K562 (cell line): Measurements from ENCODE around the gene ST6GALNAC1. TPM values are rescaled to one million over a fixed set of nuclear protein-coding genes. Genes with fewer than 3 reads are reported as not detected.

ENCODE experiments used
- ARID1B ChIP-seq: fragments of 450-650 bp; IDR thresholded peaks from 2 replicates; pipeline ENCODE4 v1.6.1; 2016; ENCODE audit warnings: antibody characterized with exemption, mild to moderate bottlenecking, inconsistent platforms
- ATF7 ChIP-seq: fragments of 450-650 bp; IDR thresholded peaks from 2 replicates; pipeline ENCODE4 v1.7.1; 2014; ENCODE audit warnings: mild to moderate bottlenecking, moderate library complexity
- CBX8 ChIP-seq: fragments of 200-600 bp; sonication (generic); IDR thresholded peaks from 2 replicates; pipeline ENCODE4 v1.6.1; 2012; ENCODE audit warnings: borderline replicate concordance, mixed run types, low read depth, mild to moderate bottlenecking, moderate library complexity, mixed read lengths, low read length, control low read depth, inconsistent platforms; ENCODE audit not compliant: poor library complexity, severe bottlenecking; ENCODE audit errors: extremely low read depth
- CXXC5 ChIP-seq: fragments of 250-450 bp; sonication (Bioruptor Pico); IDR thresholded peaks from 2 replicates; pipeline ENCODE4 v1.8.0; 2022; ENCODE audit warnings: inconsistent platforms, mild to moderate bottlenecking, moderate library complexity
- E2F4 ChIP-seq: sonication (generic); formaldehyde crosslinking; IDR thresholded peaks from 2 replicates; pipeline ENCODE4 v1.8.0; 2022; ENCODE audit warnings: mild to moderate bottlenecking, low read depth, missing genetic modification reagents
- ETS2 ChIP-seq: IDR thresholded peaks from 2 replicates; pipeline ENCODE4 v1.6.1; 2016; ENCODE audit warnings: borderline replicate concordance, missing genetic modification characterization, mild to moderate bottlenecking, moderate library complexity, missing compliant biosample characterization; ENCODE audit not compliant: poor library complexity, severe bottlenecking
- HDAC6 ChIP-seq: IDR thresholded peaks from 2 replicates; pipeline ENCODE4 v1.6.1; 2012; ENCODE audit warnings: low read depth, mild to moderate bottlenecking, control low read depth, inconsistent platforms, low read length, moderate library complexity
- KDM1A ChIP-seq, 2 experiments: fragments of 450-650 bp; IDR thresholded peaks; 2 replicates each; pipeline ENCODE4 v1.6.1; 2016; ENCODE audit warnings: mild to moderate bottlenecking in 2 of 2
- MAFG ChIP-seq: fragments of 450-650 bp; conservative IDR thresholded peaks from 2 replicates; pipeline ENCODE4 v1.6.1; 2016; ENCODE audit warnings: missing genetic modification characterization, missing compliant biosample characterization
- PREB ChIP-seq: sonication (generic); formaldehyde crosslinking; IDR thresholded peaks from 2 replicates; pipeline ENCODE4 v1.8.1; 2023; ENCODE audit warnings: mild to moderate bottlenecking, missing genetic modification reagents
- SAFB ChIP-seq: fragments of 200-400 bp; formaldehyde crosslinking; IDR thresholded peaks from 2 replicates; pipeline ENCODE4 v1.6.1; 2017; ENCODE audit warnings: low read depth, low read length, borderline replicate concordance
- SIN3B ChIP-seq: fragments of 450-650 bp; IDR thresholded peaks from 2 replicates; pipeline ENCODE4 v1.6.1; 2017; ENCODE audit warnings: low read depth, mild to moderate bottlenecking, moderate library complexity
- SNRNP70 ChIP-seq: fragments of 200-400 bp; formaldehyde crosslinking; optimal IDR thresholded peaks from 2 replicates; pipeline ENCODE3; 2017; ENCODE audit warnings: low read depth, low read length
- TAF7 ChIP-seq: fragments of 450-650 bp; IDR thresholded peaks from 2 replicates; pipeline ENCODE4 v1.6.1; 2016; ENCODE audit warnings: missing genetic modification characterization, missing compliant biosample characterization
- TCF15 ChIP-seq: fragments of 250-450 bp; sonication (Bioruptor Pico); IDR thresholded peaks from 2 replicates; pipeline ENCODE4 v1.8.0; 2022; ENCODE audit warnings: moderate library complexity, mild to moderate bottlenecking, inconsistent platforms
- TEAD4 ChIP-seq, 2 experiments: sonication (generic) in 1 of 2; formaldehyde crosslinking in 1 of 2; IDR thresholded peaks; 2 replicates each; pipeline versions ENCODE4 v1.6.1 to v1.8.0; 2012 to 2022; ENCODE audit warnings: borderline replicate concordance in 1 of 2, inconsistent platforms in 1 of 2, low read length in 1 of 2, mild to moderate bottlenecking in 1 of 2, missing genetic modification reagents in 1 of 2
- U2AF2 ChIP-seq: fragments of 200-400 bp; formaldehyde crosslinking; optimal IDR thresholded peaks from 2 replicates; pipeline ENCODE3; 2017; ENCODE audit warnings: low read depth, mild to moderate bottlenecking, low read length
- ZEB2 ChIP-seq: fragments of 450-650 bp; IDR thresholded peaks from 2 replicates; pipeline ENCODE4 v1.6.1; 2016
- ZNF143 ChIP-seq: sonication (generic); formaldehyde crosslinking; IDR thresholded peaks from 2 replicates; pipeline ENCODE4 v1.9.0; 2022; ENCODE audit warnings: mild to moderate bottlenecking, missing genetic modification reagents
- ZNF232 ChIP-seq: sonication (generic); formaldehyde crosslinking; IDR thresholded peaks from 2 replicates; pipeline ENCODE4 v1.8.0; 2022; ENCODE audit warnings: mild to moderate bottlenecking, missing genetic modification reagents
- ZNF436 ChIP-seq: fragments of 250-450, 450-650 bp; sonication (Bioruptor Pico); formaldehyde crosslinking; IDR thresholded peaks from 2 replicates; pipeline ENCODE4 v1.7.0; 2020; ENCODE audit warnings: mild to moderate bottlenecking
- ZNF75A ChIP-seq: fragments of 450-650 bp; formaldehyde crosslinking; IDR thresholded peaks from 2 replicates; pipeline ENCODE4 v1.4.0; 2020; ENCODE audit warnings: mild to moderate bottlenecking
- polyA plus RNA-seq, 8 experiments: library from polyadenylated mRNA; depleted of rRNA in 4 of 8; stranded (reverse) in 5 of 8; unstranded in 3 of 8; fragments of >200 nt; fragmentation: Nextera tagmentation in 2 of 8; fragmentation: Illumina TruSeq in 1 of 8; extraction: Ambion mirVana in 2 of 8; extraction: Trizol in 1 of 8; gene quantifications; 2 replicates each; pipeline versions ENCODE4 v1.2.1 to v1.2.3, GENCODE V29; 2011 to 2014; ENCODE audit warnings: inconsistent platforms in 1 of 8, missing spikeins in 1 of 8
- total RNA-seq, 7 experiments: library from RNA; depleted of rRNA in 6 of 7; stranded (reverse); fragments of >200 nt in 6 of 7; fragmentation: Illumina TruSeq in 2 of 7; extraction: Trizol in 2 of 7; gene quantifications; 2 replicates each; pipeline versions ENCODE4 v1.2.1 to v1.2.3, GENCODE V29; 2011 to 2021; ENCODE audit warnings: low replicate concordance in 1 of 7
- TF ChIP-seq, protein P1 (sequence below): sonication (generic); formaldehyde crosslinking; IDR thresholded peaks from 2 replicates; pipeline ENCODE4 v1.9.0; 2022; ENCODE audit warnings: mild to moderate bottlenecking, missing genetic modification reagents

ST6GALNAC1 gene
- total and polyA plus RNA-seq, 9 of the 15 experiments (the other 6 are each of a cell fraction or from before 2014, with no cell fraction given) = 20.6 to 68.4 (median 50.5) TPM

GRCh38 chr17:76577876-76578275, 65.7 kb downstream of the ST6GALNAC1 start (continued):
- TF ChIP-seq, protein P1, sequence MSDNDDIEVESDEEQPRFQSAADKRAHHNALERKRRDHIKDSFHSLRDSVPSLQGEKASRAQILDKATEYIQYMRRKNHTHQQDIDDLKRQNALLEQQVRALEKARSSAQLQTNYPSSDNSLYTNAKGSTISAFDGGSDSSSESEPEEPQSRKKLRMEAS (CRISPR knock-in tag) = peak; percentile 81
- no peak for TF ChIP-seq CXXC5 (CRISPR knock-in tag)
- TF ChIP-seq ZEB2 = 0 out of 2 replicates have a peak, but pooled peaks have one; percentile 25
- TF ChIP-seq ARID1B = peak; percentile 78
- no peak for TF ChIP-seq SNRNP70
- no peak for TF ChIP-seq ZNF143
- no peak for TF ChIP-seq ZNF75A (CRISPR knock-in tag)
- TF ChIP-seq SIN3B = no peak
- TF ChIP-seq TEAD4 (IDR thresholded peaks at IDR 0.05; ENCODE audit: low read length) = peak; percentile 24; the same call in 1 of the 2 replicates
- TF ChIP-seq TEAD4 (CRISPR knock-in tag; IDR thresholded peaks at IDR 0.05; ENCODE audit: borderline replicate concordance) = no peak
- TF ChIP-seq MAFG (tag) = peak; percentile 70
- TF ChIP-seq ATF7 = 0 out of 2 replicates have a peak, but pooled peaks have one; percentile 16
- TF ChIP-seq CBX8 = no peak
- no peak for TF ChIP-seq HDAC6
- TF ChIP-seq U2AF2 = no peak
- no peak for TF ChIP-seq TCF15 (CRISPR knock-in tag)
- TF ChIP-seq ETS2 (tag) = no peak
- no peak for TF ChIP-seq TAF7
- TF ChIP-seq ZNF436 (CRISPR knock-in tag) = no peak
- peak in 1 of 2 experiments; percentile 8; a peak in 1 of 4 replicates for TF ChIP-seq KDM1A (IDR thresholded peaks at IDR 0.05)
- TF ChIP-seq PREB (CRISPR knock-in tag) = no peak
- TF ChIP-seq SAFB = no peak
- no peak for TF ChIP-seq ZNF232 (CRISPR knock-in tag)
- TF ChIP-seq E2F4 (CRISPR knock-in tag) = no peak
